ENCODE data around the gene DYSF. TPM values are rescaled to one million over a fixed set of nuclear protein-coding genes. Genes with fewer than 3 reads are reported as not detected.
A peak's percentile ranks its signal among the peaks of the same experiment; 100 is the strongest.

DYSF gene
- total and polyA plus RNA-seq, 2 donors (not counting 3 experiments of a cell fraction or from before 2014, with no cell fraction given), result 50.9 to 152 TPM

DNA sequence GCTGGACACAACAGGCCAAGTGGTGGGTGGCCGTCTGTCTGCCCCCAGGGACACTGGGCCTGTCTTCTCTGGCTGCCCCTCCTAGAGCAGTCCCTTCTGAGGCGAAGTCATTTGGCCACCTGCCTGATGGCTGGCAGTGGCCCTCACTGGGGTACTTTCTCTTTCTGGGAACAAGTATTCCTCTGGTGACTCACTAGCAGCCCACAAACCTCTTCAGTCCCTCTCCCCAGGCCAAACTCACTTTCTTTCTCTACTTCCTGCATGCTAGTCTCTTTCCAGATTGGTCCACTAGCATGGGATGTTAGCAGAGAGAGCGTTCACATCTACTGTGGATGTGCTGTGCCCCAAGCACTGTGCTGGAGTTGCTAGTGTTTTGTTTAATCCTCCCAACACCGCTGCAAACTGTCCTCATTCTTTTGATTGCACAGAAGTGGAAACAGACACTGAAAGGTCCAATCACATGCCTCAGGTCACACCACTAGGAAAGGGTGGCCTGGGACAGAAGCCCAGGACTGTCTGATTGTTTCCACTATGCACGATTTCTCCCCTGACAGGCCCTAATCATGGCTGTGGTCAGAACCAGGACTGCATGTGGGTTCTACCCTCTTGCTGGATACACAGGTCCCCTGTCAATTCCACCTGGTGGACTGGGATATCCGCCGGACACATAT is 5.2 kb downstream of the DYSF start:
- H3K4me2 ChIP-seq (ENCODE audit: insufficient read depth, low read length), result no peak overlapping the region
- BruUV-seq (replicated peaks), result no TSS peak
- H3K4me1 ChIP-seq (ENCODE audit: control insufficient read depth, extremely low read depth, insufficient read depth, low read length), result peaks cover 73% of the 10 kb centered on the region
- no peaks in the 10 kb centered on the region for H4K20me1 ChIP-seq (replicated peaks; ENCODE audit: control insufficient read depth, extremely low read depth, insufficient read depth, low read length)
- FAIRE-seq (no peak), DNase-seq (ENCODE audit: low read depth, low spot score) (peak; percentile 36)
- no peaks in the 10 kb centered on the region for H3K36me3 ChIP-seq (ENCODE audit: control insufficient read depth in 2 of 2, extremely low read depth in 1 of 2, insufficient read depth in 2 of 2, low read length in 2 of 2)
- no peak overlapping the region for H3K9ac ChIP-seq (replicated peaks; ENCODE audit: extremely low read depth, insufficient read depth, low read length)
- no peak overlapping the region for H2AFZ ChIP-seq (ENCODE audit: low read depth, low read length)
- TF ChIP-seq GATA2 (IDR thresholded peaks at IDR 0.05; ENCODE audit: insufficient read depth, insufficient read length, low read depth, low read length), result no peak
- TF ChIP-seq CTCF (IDR thresholded peaks at IDR 0.05; ENCODE audit: extremely low read depth in 1 of 2, insufficient read depth in 1 of 2, low read depth in 1 of 2, low read length in 2 of 2), result no peak
- no peak for TF ChIP-seq MYC (IDR thresholded peaks at IDR 0.05; ENCODE audit: low read depth, low read length)
- TF ChIP-seq POLR2AphosphoS5 (IDR thresholded peaks at IDR 0.05; ENCODE audit: insufficient read depth, low read depth, low read length), result no peak
- no peaks in the 10 kb centered on the region for H3K79me2 ChIP-seq (ENCODE audit: control insufficient read depth, insufficient read depth, low read length)
- no peaks in the 10 kb centered on the region for H3K27me3 ChIP-seq (ENCODE audit: control insufficient read depth in 2 of 2, insufficient read depth in 2 of 2, low read length in 2 of 2)
- no peaks in the 10 kb centered on the region for H3K9me1 ChIP-seq (replicated peaks; ENCODE audit: control insufficient read depth, extremely low read depth, insufficient read depth, low read length)
- no peak overlapping the region for H3K4me3 ChIP-seq (replicated peaks in 1 of 3; ENCODE audit: insufficient read depth in 1 of 3, low read depth in 1 of 3, low read length in 3 of 3)
- POLR2A ChIA-PET, result interaction anchor here (0.6 kb wide), 1 partner anchor 18 kb away, joined by 5 read pairs; no protein-coding TSS in a partner anchor
- H3K27ac ChIP-seq (ENCODE audit: insufficient read depth, low read depth, low read length), result no peak overlapping the region
- no peaks in the 10 kb centered on the region for H3K9me3 ChIP-seq (replicated peaks; ENCODE audit: control insufficient read depth, insufficient read depth, low read length)
- intact Hi-C loops (cut with micrococcal nuclease), result loop anchor here (5.0 to 10.0 kb wide), 3 partner anchors 126 to 161 kb away; partner anchors contain the start of gene ZNF638
- dilution Hi-C loops (cut with MboI; ENCODE audit: extremely low pct_ligation_motif_present, low sequenced_read_pairs), result no loop called here
- CTCF ChIA-PET, result interaction anchor here (1.7 to 19.5 kb wide), 3 partner anchors 9 to 159 kb away, joined by 11 to 670 read pairs (median 20); no protein-coding TSS in a partner anchor

All from endothelial cell of umbilical vein (primary cell).